GM21423 (cell line): Measurements from ENCODE around the gene ISCU.
"Not testable (repeated sequence)": the region's sequence is repeated elsewhere in the genome, so short reads cannot be mapped to it uniquely, and the experiment has no call there.

Source experiments
- ATAC-seq: cut with Tn5 transposase; IDR thresholded peaks from one replicate; pipeline ENCODE4 v1.9.1; 2021; ENCODE audit warnings: mild to moderate bottlenecking, moderate library complexity; ENCODE audit not compliant: unreplicated experiment

The ISCU gene

DNA sequence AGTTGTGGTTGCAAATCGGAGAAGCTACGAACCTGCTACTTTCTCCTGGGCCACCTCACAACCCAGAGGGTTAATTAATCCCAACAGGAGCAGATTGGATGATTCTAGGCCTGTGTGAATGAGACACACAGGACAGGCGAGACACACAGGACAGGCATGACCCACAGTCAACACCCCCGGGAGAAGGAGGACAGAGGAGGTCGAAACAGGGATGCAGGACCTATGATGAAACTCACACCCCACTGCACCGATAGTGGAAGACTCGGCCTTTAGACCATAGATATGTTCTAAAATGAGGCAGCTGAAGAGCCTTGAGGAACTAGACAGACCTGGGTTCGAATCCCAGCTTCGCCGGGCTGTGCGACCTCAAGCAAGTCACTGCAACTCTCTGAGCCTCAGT, 23.9 kb downstream of the ISCU start:
- ATAC-seq = no peak

- no peak for ATAC-seq
These were observed 25.4 kb downstream of the ISCU start for GRCh38 chr12:108587826-108588225.

DNA sequence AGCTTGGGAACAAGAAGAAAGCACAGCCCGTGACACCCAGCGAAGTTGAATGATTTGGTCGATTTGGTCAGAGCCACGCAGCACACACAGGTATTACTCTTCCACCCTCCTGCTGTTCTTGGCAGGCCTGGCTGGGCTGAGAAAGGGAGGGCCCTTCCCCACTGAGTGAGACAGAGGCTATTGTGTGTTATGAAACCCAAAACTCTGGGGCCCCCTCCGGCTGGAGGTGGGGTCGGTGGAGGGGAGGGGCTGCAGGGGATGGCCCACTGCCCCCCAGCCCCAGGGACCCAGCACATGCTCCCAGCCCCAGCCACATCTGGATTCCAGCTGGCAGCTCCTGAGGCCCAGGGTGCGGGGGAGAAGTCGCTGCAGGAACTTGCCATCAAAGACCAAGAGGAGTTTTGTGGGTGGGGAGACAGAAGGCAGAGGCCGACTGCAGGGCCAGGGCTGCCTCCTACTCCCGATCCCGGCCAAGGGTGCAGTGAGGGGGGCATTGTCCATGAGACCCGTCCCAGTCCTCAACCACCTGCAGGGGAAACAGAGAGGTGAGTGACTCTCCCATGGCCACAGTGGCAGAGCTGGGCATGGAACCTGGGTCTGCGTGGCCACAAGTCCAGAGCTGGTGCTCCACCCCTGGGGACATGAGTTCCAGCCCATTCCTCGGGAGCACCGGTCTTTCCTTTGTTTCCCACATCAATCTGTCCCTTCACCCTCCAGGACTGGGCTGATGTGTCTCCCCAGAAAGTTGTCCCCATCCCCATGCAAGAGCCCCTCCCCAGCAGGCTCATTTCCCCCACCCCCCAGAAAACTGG, 26.8 kb downstream of the ISCU start:
- no peak for ATAC-seq

DNA sequence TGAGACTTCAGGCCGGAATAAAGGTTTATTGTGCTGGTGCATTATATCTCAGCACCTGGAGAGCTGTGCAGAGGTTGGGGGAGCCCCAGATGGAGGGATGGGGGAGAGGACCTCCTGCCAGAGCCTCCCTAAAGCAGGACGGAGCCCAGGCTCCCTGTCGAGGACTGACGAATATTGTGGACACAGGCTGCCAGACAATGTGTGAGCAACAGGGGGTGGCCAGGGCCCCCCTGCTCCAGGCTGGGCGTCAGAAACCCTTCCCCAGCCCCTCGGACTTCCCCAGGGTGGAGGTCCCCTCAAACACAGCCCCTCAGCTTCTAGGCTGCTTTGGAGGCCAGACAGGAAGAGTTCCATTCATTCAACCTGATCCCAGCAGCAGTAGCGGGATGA, 27.4 kb downstream of the ISCU start:
- no peak for ATAC-seq

GRCh38 chr12:108590463-108590862, 28.1 kb downstream of the ISCU start:
- ATAC-seq = not testable (repeated sequence)

DNA sequence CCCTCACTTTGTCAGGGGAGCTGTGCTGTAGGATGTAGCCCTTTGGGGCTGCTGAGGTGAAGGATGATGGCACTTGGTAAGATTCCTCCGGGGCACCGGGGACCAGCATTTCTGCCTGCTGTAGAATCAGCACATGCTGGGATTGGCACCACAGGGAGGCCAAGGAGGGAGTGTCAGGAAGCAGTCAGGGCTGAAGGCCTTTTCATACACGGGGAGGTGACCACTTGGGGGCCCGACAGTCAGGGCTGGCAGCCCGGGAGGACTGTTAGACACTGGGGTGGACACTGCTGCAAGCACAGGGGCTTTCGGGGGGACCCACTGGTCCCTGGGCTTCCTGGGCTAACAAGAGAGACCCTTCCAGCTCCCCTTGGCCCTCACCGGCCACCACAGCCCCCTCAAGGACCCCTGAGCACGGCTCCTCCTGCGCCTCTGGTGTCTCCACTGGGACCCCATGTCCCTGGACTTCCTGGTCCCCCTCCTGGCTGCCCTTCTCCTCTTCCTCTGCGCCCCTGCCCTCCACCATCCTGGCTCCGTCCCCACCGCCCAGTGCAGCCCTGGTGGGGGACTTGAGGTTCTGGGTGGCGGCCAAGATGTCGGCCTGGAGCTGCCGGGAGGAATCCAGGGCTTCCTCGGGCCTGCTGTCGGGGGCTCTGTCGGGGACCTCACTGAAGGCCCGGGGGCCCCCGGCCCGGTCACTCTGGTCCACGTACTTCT, 29.0 kb downstream of the ISCU start:
- ATAC-seq = no peak

GRCh38 chr12:108592033-108592909, 29.9 kb downstream of the ISCU start:
- no peak for ATAC-seq

DNA sequence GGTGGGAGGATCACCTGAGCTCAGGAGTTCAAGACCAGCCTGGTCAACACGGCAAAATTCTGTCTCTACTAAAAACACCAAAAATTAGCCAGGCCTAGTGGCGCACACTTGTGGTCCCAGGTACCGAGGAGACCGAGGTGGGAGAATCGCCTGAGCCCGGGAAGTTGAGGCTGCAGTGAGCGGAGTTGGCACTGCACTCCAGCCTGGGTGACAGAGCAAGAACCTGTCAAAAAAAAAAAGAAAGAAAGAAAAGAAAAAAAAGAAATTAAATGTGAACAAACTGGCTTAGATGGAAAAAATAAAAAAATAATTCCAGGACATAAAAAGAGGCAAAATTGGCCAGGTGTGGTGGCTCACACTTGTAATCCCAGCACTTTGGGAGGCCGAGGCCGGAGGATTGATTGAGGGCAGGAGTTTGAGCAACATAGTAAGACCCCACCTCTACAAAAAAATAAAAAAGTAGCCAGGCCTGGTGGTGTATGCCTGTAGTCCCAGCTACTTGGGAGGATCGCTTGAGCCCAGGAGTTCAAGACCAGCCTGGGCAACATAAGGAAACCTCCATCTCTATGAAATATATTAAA, 32.0 kb downstream of the ISCU start:
- ATAC-seq = no peak

- ATAC-seq = no peak
These were observed 32.7 kb downstream of the ISCU start for GRCh38 chr12:108594960-108595710.

- no peak for ATAC-seq
These were observed 33.6 kb downstream of the ISCU start for GRCh38 chr12:108595711-108596647.

DNA sequence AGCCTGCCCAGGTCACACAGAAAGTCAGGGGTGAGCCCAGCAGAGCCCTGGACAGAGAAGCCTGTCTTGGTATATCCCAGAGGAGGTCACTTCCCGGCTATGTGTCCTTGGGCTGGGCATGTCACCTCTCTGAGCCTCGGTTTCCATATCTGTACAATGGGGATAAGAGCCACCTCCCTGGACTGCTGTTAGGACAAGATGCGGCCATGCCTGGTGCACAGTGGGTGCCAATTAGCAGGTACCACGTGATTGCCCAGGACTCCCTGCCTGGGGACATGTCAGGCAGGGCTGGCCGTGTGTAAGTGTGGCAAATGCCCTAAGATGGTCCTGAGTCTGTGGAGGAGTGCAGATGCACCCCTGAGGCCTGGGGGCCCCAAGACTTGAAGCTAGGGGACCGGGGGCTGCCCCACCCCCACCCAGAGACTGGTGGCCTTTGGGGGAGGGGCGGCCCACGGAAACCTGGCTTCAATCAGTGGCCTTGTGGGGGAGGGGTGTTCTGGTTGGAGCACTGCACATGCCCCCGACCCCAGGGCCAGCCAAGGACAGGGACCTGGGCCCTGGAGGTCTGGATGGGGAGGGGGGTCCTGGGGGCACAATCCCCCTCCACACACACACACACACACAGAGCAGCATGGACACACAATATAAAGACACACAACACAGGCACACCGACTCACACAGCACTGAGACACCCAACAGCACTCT, 34.6 kb downstream of the ISCU start:
- no peak for ATAC-seq

GRCh38 chr12:108597559-108598471, 35.4 kb downstream of the ISCU start, which contains the start of gene TMEM119:
Gene TMEM119, minus strand, starts transcription at chr12:108598084. Its CDS starts 5,701 bp downstream, at chr12:108592383.
- no peak for ATAC-seq

DNA sequence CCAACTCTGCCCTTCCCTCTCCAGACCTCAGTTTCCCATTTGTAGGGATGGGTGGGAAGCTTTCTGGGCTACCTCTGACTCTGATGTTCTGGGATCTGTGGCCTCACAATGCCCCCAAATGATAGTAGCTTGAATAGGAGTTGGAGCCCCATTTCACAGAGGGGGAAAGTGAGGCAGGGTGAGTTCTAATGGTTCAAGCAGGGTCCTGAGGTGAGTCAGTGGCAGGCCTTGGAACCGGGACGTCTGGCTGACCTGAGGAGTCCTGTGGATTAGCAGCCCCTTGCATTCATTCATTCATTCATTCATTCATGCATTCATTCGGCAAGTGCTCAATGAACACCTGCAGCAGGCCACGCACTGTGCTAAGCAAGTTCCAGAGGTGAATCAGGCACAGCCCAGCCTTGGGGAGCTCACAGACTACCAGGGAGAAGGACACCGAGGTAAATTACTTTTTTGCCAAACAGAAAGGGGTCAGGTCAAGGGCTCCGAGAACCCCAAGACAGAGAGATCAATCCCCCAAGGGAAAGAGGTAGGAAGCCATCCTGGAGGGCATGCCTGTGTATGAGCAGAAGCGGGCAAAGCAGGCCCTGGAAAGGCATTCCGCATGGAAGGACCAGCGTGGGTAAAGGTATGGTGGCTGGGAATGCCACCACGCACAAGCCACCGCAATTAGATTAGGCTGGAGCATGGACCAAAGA, 36.3 kb downstream of the ISCU start:
- ATAC-seq = no peak

- no peak for ATAC-seq
These were observed 37.1 kb downstream of the ISCU start for GRCh38 chr12:108599541-108599940.

GRCh38 chr12:108599948-108600701, 37.7 kb downstream of the ISCU start:
- no peak for ATAC-seq

GRCh38 chr12:108600702-108601007, 38.3 kb downstream of the ISCU start:
- ATAC-seq = no peak
